ENCODE measurements around the gene YKT6. TPM values are rescaled to one million over a fixed set of nuclear protein-coding genes. Genes with fewer than 3 reads are reported as not detected.

Gene YKT6
- total and polyA plus RNA-seq, 2 experiments from 2014 or later = 33.5 to 114 TPM

GRCh38 chr7:44237696-44238095, 36.9 kb downstream of the YKT6 start (continued):
- TF ChIP-seq STAT1 (IDR thresholded peaks at IDR 0.05; ENCODE audit: unreplicated experiment) = no peak
- TF ChIP-seq, protein P1, sequence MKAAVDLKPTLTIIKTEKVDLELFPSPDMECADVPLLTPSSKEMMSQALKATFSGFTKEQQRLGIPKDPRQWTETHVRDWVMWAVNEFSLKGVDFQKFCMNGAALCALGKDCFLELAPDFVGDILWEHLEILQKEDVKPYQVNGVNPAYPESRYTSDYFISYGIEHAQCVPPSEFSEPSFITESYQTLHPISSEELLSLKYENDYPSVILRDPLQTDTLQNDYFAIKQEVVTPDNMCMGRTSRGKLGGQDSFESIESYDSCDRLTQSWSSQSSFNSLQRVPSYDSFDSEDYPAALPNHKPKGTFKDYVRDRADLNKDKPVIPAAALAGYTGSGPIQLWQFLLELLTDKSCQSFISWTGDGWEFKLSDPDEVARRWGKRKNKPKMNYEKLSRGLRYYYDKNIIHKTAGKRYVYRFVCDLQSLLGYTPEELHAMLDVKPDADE (IDR thresholded peaks at IDR 0.05) = no peak

DNA sequence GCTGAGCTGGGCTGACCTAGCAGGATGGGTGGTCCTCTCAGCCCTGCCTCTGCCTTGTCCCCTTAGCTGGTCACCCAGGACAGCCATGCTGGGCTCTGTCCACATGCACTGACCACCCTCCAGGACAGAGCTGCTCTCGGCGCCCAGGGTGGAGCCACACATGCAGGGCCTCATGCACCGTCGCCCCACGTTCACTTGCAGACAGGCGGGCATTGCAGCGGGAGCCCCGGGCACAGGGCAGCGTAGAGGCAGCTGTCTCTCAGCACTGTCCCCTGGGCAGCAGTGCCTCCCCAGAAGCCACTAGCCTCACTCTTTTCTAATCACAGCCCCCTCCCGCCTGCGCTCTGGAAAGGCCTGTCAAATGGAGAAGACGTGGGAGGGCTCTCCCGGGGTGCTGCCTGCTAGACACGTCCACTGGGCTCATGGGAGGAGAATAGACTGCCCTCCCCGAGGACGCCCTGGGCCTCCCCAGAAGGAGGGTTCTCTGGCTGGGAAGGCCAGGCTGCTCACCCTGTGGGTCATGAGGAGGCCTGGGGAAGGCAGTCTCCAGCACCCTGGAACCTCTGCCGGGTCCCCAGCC, 37.4 kb downstream of the YKT6 start:
- H3K4me3 Mint-ChIP-seq = no peak overlapping the region
- no peaks in the 10 kb centered on the region for H3K36me3 Mint-ChIP-seq (ENCODE audit: low read depth)
- no peaks in the 10 kb centered on the region for H3K36me3 ChIP-seq (ENCODE audit: insufficient read depth)
- no peak overlapping the region for H3K27ac Mint-ChIP-seq
- H3K4me2 ChIP-seq = no peak overlapping the region
- H3K4me1 Mint-ChIP-seq = peaks cover 7% of the 10 kb centered on the region
- H3K4me1 ChIP-seq (ENCODE audit: insufficient read depth) = no peaks in the 10 kb centered on the region
- H3K4me3 ChIP-seq = no peak overlapping the region
- H3K79me2 ChIP-seq (replicated peaks; ENCODE audit: insufficient read depth) = no peaks in the 10 kb centered on the region
- no peaks in the 10 kb centered on the region for H3K9me2 ChIP-seq (ENCODE audit: insufficient read depth)
- no peak overlapping the region for H3K27ac ChIP-seq (ENCODE audit: low read depth)
- H3K27me3 Mint-ChIP-seq (ENCODE audit: insufficient read depth, low read depth, poor library complexity) = peaks cover 14% of the 10 kb centered on the region
- ATAC-seq (no peak), DNase-seq (ENCODE audit: low spot score) (no peak)
- H3K27me3 ChIP-seq (ENCODE audit: insufficient read depth) = no peaks in the 10 kb centered on the region
- no peaks in the 10 kb centered on the region for H3K9me3 Mint-ChIP-seq
- H3F3A ChIP-seq (replicated peaks; ENCODE audit: low read depth) = no peaks in the 10 kb centered on the region
- H4K20me1 ChIP-seq (replicated peaks; ENCODE audit: insufficient read depth) = no peaks in the 10 kb centered on the region
- H2AFZ ChIP-seq = no peak overlapping the region
- TF ChIP-seq EZH2phosphoT487 (IDR thresholded peaks at IDR 0.05; ENCODE audit: unreplicated experiment) (no peak), EZH2 (IDR thresholded peaks at IDR 0.05; ENCODE audit: low read depth, unreplicated experiment) (no peak), CREB1 (CRISPR knock-in tag; IDR thresholded peaks at IDR 0.05; ENCODE audit: low read depth) (no peak), STAT1 (IDR thresholded peaks at IDR 0.05; ENCODE audit: unreplicated experiment) (no peak), ZNF462 (CRISPR knock-in tag; IDR thresholded peaks at IDR 0.05) (no peak), ZNF331 (CRISPR knock-in tag; IDR thresholded peaks at IDR 0.05; ENCODE audit: low read depth) (no peak), ZNF114 (CRISPR knock-in tag; IDR thresholded peaks at IDR 0.05) (no peak), POLR2AphosphoS5 (IDR thresholded peaks at IDR 0.05; ENCODE audit: low read depth) (no peak), JUNB (IDR thresholded peaks at IDR 0.05; ENCODE audit: unreplicated experiment) (no peak), NANOG (IDR thresholded peaks at IDR 0.05; ENCODE audit: borderline replicate concordance) (no peak)
- TF ChIP-seq, protein P1 (IDR thresholded peaks at IDR 0.05) = no peak
- TF ChIP-seq, protein P2, sequence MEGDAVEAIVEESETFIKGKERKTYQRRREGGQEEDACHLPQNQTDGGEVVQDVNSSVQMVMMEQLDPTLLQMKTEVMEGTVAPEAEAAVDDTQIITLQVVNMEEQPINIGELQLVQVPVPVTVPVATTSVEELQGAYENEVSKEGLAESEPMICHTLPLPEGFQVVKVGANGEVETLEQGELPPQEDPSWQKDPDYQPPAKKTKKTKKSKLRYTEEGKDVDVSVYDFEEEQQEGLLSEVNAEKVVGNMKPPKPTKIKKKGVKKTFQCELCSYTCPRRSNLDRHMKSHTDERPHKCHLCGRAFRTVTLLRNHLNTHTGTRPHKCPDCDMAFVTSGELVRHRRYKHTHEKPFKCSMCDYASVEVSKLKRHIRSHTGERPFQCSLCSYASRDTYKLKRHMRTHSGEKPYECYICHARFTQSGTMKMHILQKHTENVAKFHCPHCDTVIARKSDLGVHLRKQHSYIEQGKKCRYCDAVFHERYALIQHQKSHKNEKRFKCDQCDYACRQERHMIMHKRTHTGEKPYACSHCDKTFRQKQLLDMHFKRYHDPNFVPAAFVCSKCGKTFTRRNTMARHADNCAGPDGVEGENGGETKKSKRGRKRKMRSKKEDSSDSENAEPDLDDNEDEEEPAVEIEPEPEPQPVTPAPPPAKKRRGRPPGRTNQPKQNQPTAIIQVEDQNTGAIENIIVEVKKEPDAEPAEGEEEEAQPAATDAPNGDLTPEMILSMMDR (conservative IDR thresholded peaks at IDR 0.05; ENCODE audit: low read depth in 2 of 2) = no peak
